Kidney glomerular epithelial cell (primary cell): ENCODE measurements around the gene ZNF655.

Experiments used
- DNase-seq: peaks from one replicate; lab custom pipeline; 2025; lab: John Stamatoyannopoulos, UW

The ZNF655 gene

DNA sequence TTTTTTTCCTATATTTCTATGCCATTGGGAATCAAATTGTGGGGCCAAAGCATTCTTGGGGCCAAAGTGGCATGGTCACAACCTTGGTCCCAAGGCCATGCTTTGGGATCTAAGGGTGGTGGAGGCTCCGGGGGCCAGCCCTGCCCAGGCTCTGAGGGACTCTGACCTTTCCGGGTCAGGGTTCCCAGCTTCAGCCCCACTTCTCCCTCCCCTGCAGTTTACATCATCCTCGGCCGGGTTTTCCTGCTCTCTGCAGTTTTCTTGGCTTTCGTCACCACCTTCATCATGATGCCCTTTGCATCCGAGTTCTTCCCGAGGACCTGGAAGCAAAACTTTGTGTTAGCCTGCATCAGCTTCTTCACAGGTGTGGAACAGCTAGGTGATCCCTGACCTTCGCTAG is 48.1 kb downstream of the ZNF655 start:
- no peak for DNase-seq

DNA sequence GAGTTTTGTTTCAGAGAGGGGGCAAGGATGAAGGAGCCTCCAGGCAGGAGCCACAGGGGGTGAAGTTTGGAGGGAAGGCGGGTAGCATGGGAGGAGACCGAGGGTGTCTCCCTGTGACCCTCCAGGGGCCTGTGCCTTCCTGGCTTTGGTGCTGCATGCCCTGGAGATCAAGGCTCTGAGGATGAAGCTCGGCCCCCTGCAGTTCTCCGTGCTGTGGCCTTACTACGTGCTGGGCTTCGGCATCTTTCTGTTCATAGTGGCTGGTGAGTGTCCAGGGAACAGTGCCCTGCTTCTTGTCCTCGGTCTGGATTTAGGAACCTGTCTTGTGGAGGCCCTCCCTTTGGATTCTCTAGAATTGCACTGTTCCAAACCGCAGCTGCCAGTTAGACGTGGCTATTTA is 49.1 kb downstream of the ZNF655 start:
- DNase-seq: no peak

DNA sequence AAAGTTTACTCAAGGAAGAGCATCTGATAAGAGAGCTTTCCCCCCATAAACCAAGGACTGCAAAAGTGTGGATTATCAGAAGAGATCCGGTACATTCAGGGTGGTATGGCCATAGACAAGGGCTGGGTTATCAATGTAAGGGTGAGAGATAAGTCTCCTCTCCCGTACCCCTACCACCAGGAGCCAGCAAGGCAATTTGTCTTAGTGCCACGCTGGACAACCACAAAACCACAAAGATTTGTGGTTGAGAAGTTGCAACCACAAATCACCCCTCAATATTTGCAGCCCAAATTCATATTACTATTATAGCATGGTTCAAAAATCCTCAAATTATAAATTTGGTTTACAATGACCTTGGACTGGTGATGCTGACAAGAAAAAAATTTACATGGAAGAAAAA is 56.1 kb downstream of the ZNF655 start:
- no peak for DNase-seq

DNA sequence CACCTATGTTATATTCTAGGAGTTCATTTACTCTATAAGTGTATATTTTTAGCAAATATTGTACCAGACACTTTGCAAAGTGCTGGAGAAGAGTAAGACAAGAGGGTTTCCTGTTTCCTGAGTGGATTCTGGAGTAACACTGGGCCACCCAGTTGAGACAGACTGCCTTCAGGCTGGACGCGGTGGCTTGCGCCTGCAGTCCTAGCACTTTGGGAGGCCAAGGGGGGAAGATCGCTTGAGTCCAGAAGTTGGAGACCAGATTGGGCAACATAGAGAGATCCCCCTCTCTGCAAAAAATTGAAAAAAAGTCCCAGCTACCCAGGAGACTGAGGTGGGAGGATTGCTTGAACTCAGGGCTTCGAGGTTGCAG is 57.5 kb downstream of the ZNF655 start:
- DNase-seq: no peak

DNA sequence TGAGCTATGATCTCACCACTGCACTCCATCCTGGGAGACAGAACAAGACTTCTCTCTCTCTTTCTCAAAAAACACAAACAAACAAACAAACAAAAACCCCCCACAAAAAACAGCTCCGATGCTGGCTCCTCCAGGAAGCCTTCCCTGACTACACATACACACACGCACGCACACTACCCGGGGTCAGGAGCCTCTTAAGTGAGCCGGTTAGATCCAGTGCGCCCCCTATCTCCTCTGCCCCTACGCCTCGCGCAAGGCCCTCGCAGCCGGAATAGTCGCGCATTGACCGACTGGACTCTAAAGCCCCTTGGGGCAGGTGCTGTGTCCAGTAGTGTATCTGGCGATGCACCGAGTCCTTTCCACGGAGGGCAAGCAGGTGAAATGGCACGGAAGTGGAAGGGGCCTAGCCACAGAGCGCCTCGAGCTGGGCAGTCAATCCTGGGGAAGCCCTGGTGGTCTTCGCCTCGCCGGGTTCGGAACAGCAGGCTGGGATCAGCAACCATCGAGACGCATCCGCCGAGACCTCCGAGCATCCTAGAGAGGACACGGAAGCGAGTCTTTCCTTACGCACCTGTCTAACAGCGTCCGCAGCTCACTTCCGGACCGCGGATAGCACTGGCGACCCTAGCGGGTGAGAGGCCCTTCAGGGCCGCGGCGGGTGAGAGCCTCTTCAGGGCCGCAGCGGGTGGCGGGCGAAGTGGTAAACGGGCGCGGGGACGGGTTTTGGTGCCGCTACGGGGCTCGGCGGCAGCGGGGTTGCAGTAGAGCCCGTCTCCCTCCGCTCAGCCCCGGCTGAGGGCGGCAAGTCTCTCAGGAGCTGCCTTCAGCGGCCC is 58.1 kb downstream of the ZNF655 start, which contains the start of gene ZSCAN25:
Gene ZSCAN25, plus strand, starts transcription at position 588 of the 833 bp plus-strand sequence. CDS start 2,661 bp downstream, outside the sequence.
- peak; percentile 83 for DNase-seq

DNA sequence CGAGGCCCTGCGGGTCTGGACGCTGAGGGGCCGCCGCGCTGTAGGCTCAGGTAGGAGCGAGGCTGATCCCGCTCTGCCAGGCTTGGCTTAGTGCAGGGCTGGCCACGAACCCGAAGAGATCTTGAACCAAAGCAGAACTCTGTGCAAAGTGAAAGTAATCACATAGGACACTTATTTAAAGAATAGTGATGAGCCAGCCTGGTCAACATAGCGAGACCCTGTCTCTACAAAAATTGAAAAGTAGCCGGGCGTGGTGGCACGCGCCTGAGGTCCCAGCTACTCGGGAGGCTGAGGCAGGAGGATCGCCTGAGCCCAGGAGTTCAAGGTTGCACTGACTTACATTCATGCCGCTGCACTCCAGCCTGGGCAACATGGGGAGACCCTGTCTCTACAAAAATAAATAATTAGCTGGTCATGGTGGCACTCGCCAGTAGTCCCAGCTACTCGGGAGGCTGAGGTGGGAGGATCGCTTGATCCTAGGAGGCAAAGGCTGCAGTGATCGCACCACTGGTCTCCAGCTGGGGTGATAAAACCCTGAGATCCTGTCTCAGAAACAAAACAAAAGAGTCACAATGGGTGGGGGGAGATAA is 58.8 kb downstream of the ZNF655 start:
- no peak for DNase-seq

DNA sequence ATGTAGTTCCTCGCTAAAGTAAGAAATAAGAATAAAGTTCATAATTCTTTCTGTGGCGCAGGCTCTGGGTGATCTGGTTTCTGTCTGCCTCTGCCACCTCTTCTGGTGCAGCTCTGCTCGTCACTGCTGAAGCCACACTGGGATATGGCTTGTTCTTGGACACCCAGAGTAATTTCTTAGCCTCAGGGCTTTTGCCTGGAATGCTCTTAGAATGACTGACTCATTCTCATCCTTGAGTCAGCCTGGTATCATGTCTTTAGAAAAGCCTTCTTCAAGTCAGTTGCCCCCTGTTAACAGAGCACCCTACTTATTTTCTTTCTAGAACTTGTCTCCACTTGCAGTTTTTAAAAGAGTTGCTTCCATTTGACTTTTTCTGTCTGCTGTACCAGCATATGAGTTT is 60.3 kb downstream of the ZNF655 start:
- no peak for DNase-seq

DNA sequence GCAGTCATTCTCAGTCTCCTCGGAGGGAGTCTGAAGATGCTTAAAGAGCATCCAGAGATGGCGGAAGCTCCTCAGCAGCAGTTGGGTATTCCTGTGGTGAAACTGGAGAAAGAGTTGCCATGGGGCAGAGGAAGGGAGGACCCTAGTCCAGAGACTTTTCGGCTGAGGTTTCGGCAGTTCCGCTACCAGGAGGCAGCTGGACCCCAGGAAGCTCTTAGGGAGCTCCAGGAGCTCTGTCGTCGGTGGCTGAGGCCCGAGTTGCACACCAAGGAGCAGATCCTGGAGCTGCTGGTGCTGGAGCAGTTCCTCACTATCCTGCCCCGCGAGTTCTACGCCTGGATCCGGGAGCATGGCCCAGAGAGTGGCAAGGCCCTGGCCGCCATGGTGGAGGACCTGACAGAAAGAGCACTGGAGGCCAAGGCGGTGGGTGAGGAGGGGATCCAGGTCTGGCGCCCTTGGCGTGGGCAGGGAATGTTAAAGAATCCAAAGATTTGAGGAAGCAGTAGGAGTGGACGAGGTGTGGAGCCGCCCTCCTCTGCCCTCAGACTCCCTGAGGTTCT is 61.2 kb downstream of the ZNF655 start:
- no peak for DNase-seq

DNA sequence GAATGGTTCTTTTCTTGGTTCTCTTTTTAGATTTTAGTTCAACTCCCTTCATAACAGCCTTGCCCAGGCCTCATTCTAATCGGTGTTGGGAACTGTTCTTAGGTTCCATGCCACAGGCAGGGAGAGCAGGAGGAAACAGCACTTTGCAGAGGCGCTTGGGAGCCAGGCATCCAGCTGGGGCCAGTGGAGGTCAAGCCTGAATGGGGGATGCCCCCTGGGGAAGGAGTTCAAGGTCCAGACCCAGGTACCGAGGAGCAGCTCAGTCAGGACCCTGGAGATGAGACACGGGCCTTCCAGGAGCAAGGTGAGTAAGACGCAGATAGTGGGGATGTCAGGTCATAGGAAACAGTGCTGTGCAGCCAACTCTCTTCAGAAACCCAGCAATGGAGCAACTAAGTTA is 62.8 kb downstream of the ZNF655 start:
- DNase-seq: no peak

DNA sequence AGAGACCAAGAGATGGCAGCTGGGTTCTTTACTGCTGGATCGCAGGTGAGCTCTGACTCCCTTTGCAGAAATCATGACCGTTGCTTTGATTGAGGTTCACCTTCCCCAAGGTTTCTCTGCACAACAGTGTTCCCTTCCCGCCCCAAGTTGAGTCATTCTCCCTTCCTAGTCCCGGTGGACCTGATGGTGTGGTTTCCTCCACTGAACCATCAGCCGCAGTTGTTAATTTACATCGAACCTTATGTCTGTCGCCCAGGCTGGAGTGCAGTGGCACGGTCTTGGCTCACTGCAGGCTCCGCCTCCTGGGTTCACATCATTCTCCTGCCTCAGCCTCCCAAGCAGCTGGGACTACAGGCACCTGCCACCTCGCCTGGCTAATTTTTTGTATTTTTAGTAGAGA is 64.2 kb downstream of the ZNF655 start:
- DNase-seq: no peak

DNA sequence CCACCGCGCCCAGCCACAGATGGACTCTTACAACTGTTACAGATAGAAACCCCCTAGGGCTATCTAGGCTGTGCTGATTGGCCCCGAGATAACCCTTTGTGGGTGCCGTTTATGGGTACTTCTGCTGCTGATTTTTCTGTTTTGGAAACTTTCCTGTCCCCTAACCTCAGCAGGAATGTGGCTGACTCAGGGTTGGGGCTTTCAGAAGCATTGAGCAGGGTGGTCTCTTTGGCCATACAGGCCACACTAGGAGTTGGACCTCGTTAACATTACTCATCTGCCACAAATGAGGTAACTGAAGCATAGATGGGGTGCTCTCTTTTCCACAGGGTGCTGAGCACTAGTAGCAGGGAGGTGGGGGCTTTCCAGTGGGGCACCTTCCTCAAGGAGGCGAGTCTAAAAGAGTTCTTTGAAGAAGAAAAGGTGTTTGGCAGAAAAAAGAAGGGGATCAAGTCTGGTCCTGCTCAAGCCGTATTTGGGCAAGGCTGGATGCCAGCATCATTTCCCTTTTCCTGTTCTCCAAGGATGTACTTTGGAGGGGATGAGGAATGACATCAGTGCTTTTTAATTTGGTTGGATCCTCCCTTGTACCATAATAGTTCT is 64.8 kb downstream of the ZNF655 start:
- DNase-seq: no peak

DNA sequence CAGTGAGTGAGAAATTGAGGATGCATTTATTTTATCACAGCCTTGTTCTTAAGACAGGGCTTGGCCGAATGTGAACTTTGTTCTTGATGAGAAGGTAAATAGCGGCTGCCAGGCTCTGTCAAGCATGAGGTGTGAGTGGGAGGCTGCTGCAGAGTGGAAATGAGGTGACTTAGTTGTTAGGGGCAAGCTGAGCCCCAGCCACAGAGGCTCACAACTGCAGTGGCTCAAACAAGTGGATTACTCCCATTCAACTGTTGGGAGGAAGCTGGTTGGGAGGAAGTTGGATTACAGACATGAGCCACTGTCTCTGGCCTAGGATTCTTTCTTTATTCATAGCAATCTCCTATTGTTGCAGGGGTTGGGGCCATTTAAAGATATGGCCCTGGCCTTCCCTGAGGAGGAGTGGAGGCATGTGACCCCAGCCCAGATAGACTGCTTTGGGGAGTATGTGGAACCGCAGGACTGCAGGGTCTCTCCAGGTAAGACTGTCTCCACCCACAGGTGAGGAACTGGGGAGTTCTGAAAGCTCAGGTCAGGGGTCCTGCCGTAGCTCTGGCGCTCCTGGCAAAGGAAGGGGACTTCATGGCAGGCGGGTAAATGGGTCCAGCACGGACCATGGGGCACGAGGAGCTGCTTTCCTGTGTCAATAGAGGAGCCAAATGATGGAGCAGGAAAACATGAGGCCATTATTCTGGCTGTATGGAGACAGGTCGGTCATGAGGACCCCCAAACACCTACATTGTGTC is 65.4 kb downstream of the ZNF655 start:
- DNase-seq: peak; percentile 1

DNA sequence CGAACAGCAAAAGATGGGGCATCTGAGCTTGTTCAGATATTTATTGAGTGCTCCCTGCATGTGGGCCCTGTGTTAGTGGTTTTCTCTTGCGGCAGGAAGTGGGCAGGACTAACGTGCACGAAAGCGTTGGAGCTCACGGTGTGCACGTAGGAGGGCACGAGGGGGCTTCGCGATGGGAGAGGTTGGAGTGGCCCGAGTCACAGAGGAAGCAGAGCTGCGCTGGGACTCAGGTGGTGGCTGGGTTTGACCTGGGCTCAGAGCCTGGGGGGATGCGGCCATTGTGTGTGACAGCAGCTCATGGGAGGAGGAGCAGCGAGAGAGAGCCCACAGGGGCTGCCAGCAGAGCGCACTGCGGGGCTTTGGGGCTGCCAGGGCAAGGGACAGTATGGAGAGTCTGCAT is 66.0 kb downstream of the ZNF655 start:
- DNase-seq: no peak

DNA sequence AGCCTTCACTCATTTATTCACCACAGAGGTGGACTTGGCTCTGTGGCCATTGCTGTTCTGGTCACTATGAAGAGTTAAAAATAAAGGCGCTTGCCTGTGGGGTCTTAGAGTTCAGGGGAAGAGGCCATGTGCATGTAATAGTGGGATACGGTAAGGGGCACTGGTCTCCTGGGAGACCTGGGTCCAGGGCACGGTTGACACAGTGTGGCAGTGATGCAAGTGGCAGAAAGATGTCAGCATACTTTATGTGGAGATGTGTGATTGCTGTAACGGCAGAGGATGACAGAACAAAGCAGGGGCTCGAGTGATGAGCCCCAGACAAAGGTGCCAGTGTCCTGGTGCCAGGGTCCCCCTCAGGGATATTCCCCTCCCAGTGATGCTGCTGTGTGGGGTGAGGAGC is 66.9 kb downstream of the ZNF655 start:
- no peak for DNase-seq

DNA sequence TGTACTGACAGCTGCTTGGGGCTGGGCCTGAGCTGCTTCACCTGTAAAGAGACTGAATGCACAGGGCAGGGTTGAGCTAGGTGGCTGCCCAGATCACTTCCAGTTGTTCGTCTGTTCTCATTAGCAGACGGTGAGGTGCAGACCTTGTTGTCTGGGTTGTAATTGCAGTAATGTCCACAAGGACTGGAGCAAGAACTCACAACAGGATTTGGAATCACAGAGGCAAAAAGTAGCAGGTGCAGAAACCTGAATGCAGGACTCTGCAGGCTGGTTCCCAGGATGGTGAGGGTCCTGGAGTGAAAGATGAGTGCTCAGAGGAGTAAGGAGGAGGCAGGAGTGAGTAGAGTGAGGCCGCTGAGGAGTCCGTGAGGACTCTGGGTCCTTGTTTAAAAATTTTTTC is 67.5 kb downstream of the ZNF655 start:
- no peak for DNase-seq
